Measurements from ENCODE around the gene NUBP2.

Gene NUBP2

GRCh38 chr16:1786242-1787055 is 3.7 kb downstream of the NUBP2 start:
- Histone ChIP-seq H2AFZ (ENCODE audit: insufficient read depth, low read length, poor library complexity) (no peak overlapping the region), H2BK120ac (ENCODE audit: insufficient read depth, low read length, poor library complexity) (no peak overlapping the region)

DNA sequence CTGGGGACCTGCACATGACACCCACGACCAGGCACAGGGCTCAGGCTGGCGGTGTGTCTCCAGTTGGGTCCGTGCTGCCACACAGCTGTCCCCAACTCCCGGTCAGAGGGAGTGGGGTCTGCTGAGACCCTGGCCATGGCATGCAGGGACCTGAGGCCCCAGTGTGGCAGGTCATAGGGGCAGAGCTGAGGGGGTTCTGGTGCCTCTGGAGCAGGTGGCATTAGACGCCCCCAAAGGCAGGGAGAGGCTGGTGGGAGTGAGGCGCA is 4.2 kb downstream of the NUBP2 start:
- H2AK5ac ChIP-seq (ENCODE audit: low read length) = no peak overlapping the region
- WGBS (ENCODE audit: extremely low coverage, insufficient coverage, insufficient read length) = no CpG with 5 or more reads among the region's 6 CpGs

More at GRCh38 chr16:1786242-1787055, 3.7 kb downstream of the NUBP2 start:
- Histone ChIP-seq H2AK5ac (ENCODE audit: low read length) (no peak overlapping the region), H3K9ac (ENCODE audit: low read length) (no peak overlapping the region), H4K8ac (ENCODE audit: low read depth, low read length) (no peak overlapping the region), H3K4ac (ENCODE audit: low read depth, low read length) (no peak overlapping the region), H3K4me1 (ENCODE audit: control insufficient read depth in 1 of 2, insufficient read depth in 2 of 2, low read length in 2 of 2) (peaks cover 0 to 9% of the 10 kb centered on the region in 2 experiments), H3K9me3 (ENCODE audit: insufficient read depth, low read depth, low read length) (no peaks in the 10 kb centered on the region), H4K12ac (ENCODE audit: low read depth, low read length) (no peak overlapping the region), H3K27me3 (ENCODE audit: insufficient read depth, low read length) (no peaks in the 10 kb centered on the region), H4K91ac (ENCODE audit: low read depth, low read length) (no peak overlapping the region), H3K36me3 (ENCODE audit: control insufficient read depth in 1 of 2, insufficient read depth in 2 of 2, low read length in 2 of 2) (peaks cover 54 to 57% of the 10 kb centered on the region in 2 experiments), H3K4me3 (ENCODE audit: low read depth, low read length) (no peak overlapping the region), H2BK5ac (ENCODE audit: low read depth, low read length, poor library complexity) (no peak overlapping the region), H3K23ac (ENCODE audit: low read length) (no peak overlapping the region), H3K4me2 (ENCODE audit: low read length) (no peak overlapping the region), H3K18ac (ENCODE audit: low read length) (no peak overlapping the region), H3K79me1 (ENCODE audit: low read length) (no peaks in the 10 kb centered on the region), H3K27ac (ENCODE audit: low read depth, low read length) (no peak overlapping the region), H2BK12ac (ENCODE audit: low read length) (no peak overlapping the region), H3K79me2 (ENCODE audit: control insufficient read depth, insufficient read depth, low read length, poor library complexity) (peaks cover 4% of the 10 kb centered on the region), H3K14ac (ENCODE audit: low read length) (no peak overlapping the region)
- DNase-seq = no peak
- no CpG with 5 or more reads among the region's 51 CpGs for WGBS (ENCODE audit: extremely low coverage, insufficient coverage, insufficient read length)

DNA sequence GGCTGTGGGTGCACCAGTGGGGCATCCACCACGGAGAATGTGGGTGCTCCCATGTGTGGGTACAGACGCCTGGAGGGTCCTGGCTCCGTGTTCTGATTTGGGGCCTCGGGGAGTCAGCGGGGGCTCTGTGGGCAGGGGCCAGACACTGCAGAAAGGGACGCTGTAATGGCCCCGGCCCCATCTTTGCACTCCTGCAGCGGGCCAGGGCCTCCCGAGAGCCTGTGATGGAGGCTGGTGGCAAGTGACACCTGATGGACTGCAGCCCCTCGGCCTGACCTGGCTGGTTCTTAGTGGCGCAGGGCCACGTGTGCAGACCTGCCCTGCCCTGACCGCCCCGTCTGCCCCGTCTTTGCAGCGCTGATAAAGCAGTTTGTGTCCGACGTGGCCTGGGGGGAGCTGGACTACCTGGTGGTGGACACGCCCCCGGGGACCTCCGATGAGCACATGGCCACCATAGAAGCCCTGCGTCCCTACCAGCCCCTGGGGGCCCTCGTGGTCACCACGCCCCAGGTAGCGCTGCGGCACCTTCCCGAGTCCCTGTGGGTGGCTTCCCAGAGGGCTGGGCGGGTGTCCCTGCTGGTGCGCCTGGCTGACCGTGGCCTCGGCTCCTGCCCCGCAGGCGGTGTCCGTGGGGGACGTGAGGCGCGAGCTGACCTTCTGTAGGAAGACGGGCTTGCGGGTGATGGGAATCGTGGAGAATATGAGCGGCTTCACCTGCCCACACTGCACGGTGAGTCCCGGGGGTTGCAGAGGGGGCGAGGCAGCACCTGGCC is 4.7 kb downstream of the NUBP2 start:
- Histone ChIP-seq H3K4ac (ENCODE audit: low read depth, low read length) (no peak overlapping the region), H2BK5ac (ENCODE audit: low read depth, low read length, poor library complexity) (no peak overlapping the region), H4K8ac (ENCODE audit: low read depth, low read length) (no peak overlapping the region), H3K79me2 (ENCODE audit: control insufficient read depth, insufficient read depth, low read length, poor library complexity) (peaks cover 2% of the 10 kb centered on the region), H4K91ac (ENCODE audit: low read depth, low read length) (no peak overlapping the region), H2BK120ac (ENCODE audit: insufficient read depth, low read length, poor library complexity) (no peak overlapping the region), H3K9me3 (ENCODE audit: insufficient read depth, low read depth, low read length) (no peaks in the 10 kb centered on the region), H3K9ac (ENCODE audit: low read length) (no peak overlapping the region), H3K4me3 (ENCODE audit: low read depth, low read length) (no peak overlapping the region), H3K18ac (ENCODE audit: low read length) (no peak overlapping the region), H3K36me3 (ENCODE audit: control insufficient read depth in 1 of 2, insufficient read depth in 2 of 2, low read length in 2 of 2) (peaks cover 63 to 65% of the 10 kb centered on the region in 2 experiments), H3K4me2 (ENCODE audit: low read length) (no peak overlapping the region), H2BK12ac (ENCODE audit: low read length) (no peak overlapping the region), H3K27me3 (ENCODE audit: insufficient read depth, low read length) (no peaks in the 10 kb centered on the region), H2AK5ac (ENCODE audit: low read length) (no peak overlapping the region), H2AFZ (ENCODE audit: insufficient read depth, low read length, poor library complexity) (no peak overlapping the region), H3K23ac (ENCODE audit: low read length) (no peak overlapping the region), H3K14ac (ENCODE audit: low read length) (no peak overlapping the region), H4K12ac (ENCODE audit: low read depth, low read length) (no peak overlapping the region), H3K4me1 (ENCODE audit: control insufficient read depth in 1 of 2, insufficient read depth in 2 of 2, low read length in 2 of 2) (peaks cover 0 to 5% of the 10 kb centered on the region in 2 experiments), H3K79me1 (ENCODE audit: low read length) (no peaks in the 10 kb centered on the region), H3K27ac (ENCODE audit: low read depth, low read length) (no peak overlapping the region)
- no CpG with 5 or more reads among the region's 44 CpGs for WGBS (ENCODE audit: extremely low coverage, insufficient coverage, insufficient read length)
- DNase-seq = no peak

More for the DNA sequence above, 4.2 kb downstream of the NUBP2 start:
- Histone ChIP-seq H3K27ac (ENCODE audit: low read depth, low read length) (no peak overlapping the region), H3K9me3 (ENCODE audit: insufficient read depth, low read depth, low read length) (no peaks in the 10 kb centered on the region), H4K91ac (ENCODE audit: low read depth, low read length) (no peak overlapping the region), H3K9ac (ENCODE audit: low read length) (no peak overlapping the region), H3K36me3 (ENCODE audit: control insufficient read depth in 1 of 2, insufficient read depth in 2 of 2, low read length in 2 of 2) (peaks cover 60 to 62% of the 10 kb centered on the region in 2 experiments), H3K18ac (ENCODE audit: low read length) (no peak overlapping the region), H2AFZ (ENCODE audit: insufficient read depth, low read length, poor library complexity) (no peak overlapping the region), H3K27me3 (ENCODE audit: insufficient read depth, low read length) (no peaks in the 10 kb centered on the region), H3K4me2 (ENCODE audit: low read length) (no peak overlapping the region), H3K4ac (ENCODE audit: low read depth, low read length) (no peak overlapping the region), H3K4me3 (ENCODE audit: low read depth, low read length) (no peak overlapping the region), H2BK5ac (ENCODE audit: low read depth, low read length, poor library complexity) (no peak overlapping the region), H4K8ac (ENCODE audit: low read depth, low read length) (no peak overlapping the region), H3K4me1 (ENCODE audit: control insufficient read depth in 1 of 2, insufficient read depth in 2 of 2, low read length in 2 of 2) (peaks cover 0 to 5% of the 10 kb centered on the region in 2 experiments), H4K12ac (ENCODE audit: low read depth, low read length) (no peak overlapping the region), H2BK12ac (ENCODE audit: low read length) (no peak overlapping the region), H2BK120ac (ENCODE audit: insufficient read depth, low read length, poor library complexity) (no peak overlapping the region), H3K79me2 (ENCODE audit: control insufficient read depth, insufficient read depth, low read length, poor library complexity) (peaks cover 2% of the 10 kb centered on the region), H3K14ac (ENCODE audit: low read length) (no peak overlapping the region), H3K79me1 (ENCODE audit: low read length) (no peaks in the 10 kb centered on the region), H3K23ac (ENCODE audit: low read length) (no peak overlapping the region)
- DNase-seq = no peak

- no CpG with 5 or more reads among the region's 38 CpGs for WGBS (ENCODE audit: extremely low coverage, insufficient coverage, insufficient read length)
- Histone ChIP-seq H3K9me3 (ENCODE audit: insufficient read depth, low read depth, low read length) (no peaks in the 10 kb centered on the region), H2BK120ac (ENCODE audit: insufficient read depth, low read length, poor library complexity) (no peak overlapping the region), H4K8ac (ENCODE audit: low read depth, low read length) (no peak overlapping the region), H3K4me2 (ENCODE audit: low read length) (no peak overlapping the region), H2AFZ (ENCODE audit: insufficient read depth, low read length, poor library complexity) (no peak overlapping the region), H3K79me2 (ENCODE audit: control insufficient read depth, insufficient read depth, low read length, poor library complexity) (peaks cover 2% of the 10 kb centered on the region), H3K9ac (ENCODE audit: low read length) (no peak overlapping the region), H3K23ac (ENCODE audit: low read length) (no peak overlapping the region), H4K12ac (ENCODE audit: low read depth, low read length) (no peak overlapping the region), H3K18ac (ENCODE audit: low read length) (no peak overlapping the region), H3K27me3 (ENCODE audit: insufficient read depth, low read length) (no peaks in the 10 kb centered on the region), H3K4ac (ENCODE audit: low read depth, low read length) (no peak overlapping the region), H2AK5ac (ENCODE audit: low read length) (no peak overlapping the region), H3K36me3 (ENCODE audit: control insufficient read depth in 1 of 2, insufficient read depth in 2 of 2, low read length in 2 of 2) (peaks cover 63 to 67% of the 10 kb centered on the region in 2 experiments), H2BK12ac (ENCODE audit: low read length) (no peak overlapping the region), H4K91ac (ENCODE audit: low read depth, low read length) (no peak overlapping the region), H3K14ac (ENCODE audit: low read length) (no peak overlapping the region), H3K4me1 (ENCODE audit: control insufficient read depth in 1 of 2, insufficient read depth in 2 of 2, low read length in 2 of 2) (peaks cover 0 to 5% of the 10 kb centered on the region in 2 experiments), H3K79me1 (ENCODE audit: low read length) (no peaks in the 10 kb centered on the region), H3K4me3 (ENCODE audit: low read depth, low read length) (no peak overlapping the region), H2BK5ac (ENCODE audit: low read depth, low read length, poor library complexity) (no peak overlapping the region), H3K27ac (ENCODE audit: low read depth, low read length) (no peak overlapping the region)
- no peak for DNase-seq
These were observed 5.4 kb downstream of the NUBP2 start for GRCh38 chr16:1788095-1788707.

Measured in trophoblast cell (in vitro differentiated cells and primary cell).